LNCaP clone FGC (cell line): Measurements from ENCODE around the gene SMAD3.

Experiments used
- DNase-seq: peaks from one replicate; pipeline ENCODE4 v3.0.0-alpha.2; 2011; ENCODE audit warnings: low read depth
- H3K4me3 ChIP-seq: 2 replicates; pipeline ENCODE4 v1.5.1; 2011; ENCODE audit warnings: mild to moderate bottlenecking, low read depth, low read length, control low read depth
- TF ChIP-seq, protein P1 (sequence below): IDR thresholded peaks from 2 replicates; pipeline ENCODE4 v1.5.1; 2012; ENCODE audit warnings: mild to moderate bottlenecking; ENCODE audit not compliant: control insufficient read depth, insufficient read depth; ENCODE audit errors: extremely low read depth

The SMAD3 gene

DNA sequence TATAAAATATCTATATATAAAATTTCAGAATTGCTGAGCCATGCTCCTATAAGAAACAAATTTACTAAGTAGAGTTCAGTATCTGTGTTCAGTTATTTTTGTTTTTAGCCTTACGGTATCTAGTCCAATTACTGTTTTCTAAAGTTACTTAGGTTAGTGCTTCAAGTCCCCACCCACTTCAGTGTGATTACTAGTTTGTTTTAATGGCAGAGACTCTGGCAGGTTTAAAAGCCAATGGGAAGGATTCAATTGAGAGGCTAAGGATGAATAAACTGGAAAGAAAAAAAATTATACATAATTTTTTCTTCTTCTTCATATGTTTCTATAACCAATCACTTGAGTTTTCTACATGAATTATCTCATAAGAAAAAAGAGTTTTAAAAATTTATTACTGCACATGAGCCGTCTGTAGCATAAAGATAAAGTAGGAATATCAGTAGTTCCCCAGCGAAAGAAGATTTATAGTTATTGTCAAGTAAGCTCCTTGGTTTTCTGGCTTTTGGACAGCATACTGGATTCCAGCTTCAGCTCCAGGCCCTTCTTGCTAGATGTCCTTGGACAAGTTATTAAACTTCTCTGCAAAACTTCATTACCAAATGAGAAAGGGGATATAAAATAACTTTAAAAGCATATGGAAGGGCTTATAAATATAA is 142.3 kb downstream of the SMAD3 start:
- no peak overlapping the region for H3K4me3 ChIP-seq
- TF ChIP-seq, protein P1, sequence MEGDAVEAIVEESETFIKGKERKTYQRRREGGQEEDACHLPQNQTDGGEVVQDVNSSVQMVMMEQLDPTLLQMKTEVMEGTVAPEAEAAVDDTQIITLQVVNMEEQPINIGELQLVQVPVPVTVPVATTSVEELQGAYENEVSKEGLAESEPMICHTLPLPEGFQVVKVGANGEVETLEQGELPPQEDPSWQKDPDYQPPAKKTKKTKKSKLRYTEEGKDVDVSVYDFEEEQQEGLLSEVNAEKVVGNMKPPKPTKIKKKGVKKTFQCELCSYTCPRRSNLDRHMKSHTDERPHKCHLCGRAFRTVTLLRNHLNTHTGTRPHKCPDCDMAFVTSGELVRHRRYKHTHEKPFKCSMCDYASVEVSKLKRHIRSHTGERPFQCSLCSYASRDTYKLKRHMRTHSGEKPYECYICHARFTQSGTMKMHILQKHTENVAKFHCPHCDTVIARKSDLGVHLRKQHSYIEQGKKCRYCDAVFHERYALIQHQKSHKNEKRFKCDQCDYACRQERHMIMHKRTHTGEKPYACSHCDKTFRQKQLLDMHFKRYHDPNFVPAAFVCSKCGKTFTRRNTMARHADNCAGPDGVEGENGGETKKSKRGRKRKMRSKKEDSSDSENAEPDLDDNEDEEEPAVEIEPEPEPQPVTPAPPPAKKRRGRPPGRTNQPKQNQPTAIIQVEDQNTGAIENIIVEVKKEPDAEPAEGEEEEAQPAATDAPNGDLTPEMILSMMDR: no peak
- no peak for DNase-seq

DNA sequence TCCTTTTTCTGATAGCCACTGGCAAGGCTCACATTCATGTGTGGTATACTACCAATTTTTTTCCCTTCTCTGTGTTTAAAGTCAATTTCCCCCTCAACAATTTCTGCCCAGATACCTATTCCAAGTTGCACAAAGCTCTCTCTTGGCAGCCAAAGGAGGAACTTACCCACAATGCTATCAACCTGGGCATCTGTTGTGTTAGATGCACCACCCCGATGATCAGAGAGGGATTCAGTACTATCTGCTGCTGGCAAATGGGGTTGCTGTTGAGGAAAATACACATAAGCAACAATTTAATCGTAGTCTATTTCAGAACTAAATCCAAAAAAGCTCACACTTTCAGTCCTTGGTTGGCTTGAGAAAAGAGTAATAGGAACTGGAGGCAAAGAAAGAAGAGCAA is 143.0 kb downstream of the SMAD3 start:
- TF ChIP-seq, protein P1: no peak
- H3K4me3 ChIP-seq: no peak overlapping the region
- DNase-seq: no peak

DNA sequence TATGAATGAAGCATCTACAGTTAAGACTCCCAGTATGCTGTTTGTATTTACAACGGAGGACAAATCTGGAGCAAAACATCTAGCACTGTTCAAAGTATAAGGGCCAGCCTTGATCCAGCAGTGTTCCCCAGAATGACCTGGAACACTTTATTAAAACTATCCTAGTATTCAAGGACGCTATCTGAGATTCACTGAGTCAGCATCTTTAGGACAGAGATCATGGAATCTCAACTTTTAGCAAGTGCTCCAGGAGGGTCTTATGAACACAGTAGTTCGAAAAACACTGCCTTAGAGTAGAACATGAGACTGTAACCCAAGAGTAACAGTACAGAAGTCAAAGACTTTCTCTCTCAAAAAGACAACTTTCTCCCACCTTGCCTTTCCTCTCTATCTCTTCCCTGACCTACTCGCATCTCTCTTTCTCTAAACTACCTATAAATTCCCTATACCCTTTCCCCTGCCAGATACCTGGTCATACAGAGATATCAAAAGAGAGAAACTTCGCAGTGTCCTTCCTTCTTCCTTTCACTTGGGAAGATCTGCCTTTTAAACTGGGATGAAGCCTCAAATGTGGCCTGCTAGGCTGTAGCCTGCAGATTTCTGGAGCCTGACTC is 145.3 kb downstream of the SMAD3 start:
- no peak overlapping the region for H3K4me3 ChIP-seq
- TF ChIP-seq, protein P1: no peak
- DNase-seq: no peak

DNA sequence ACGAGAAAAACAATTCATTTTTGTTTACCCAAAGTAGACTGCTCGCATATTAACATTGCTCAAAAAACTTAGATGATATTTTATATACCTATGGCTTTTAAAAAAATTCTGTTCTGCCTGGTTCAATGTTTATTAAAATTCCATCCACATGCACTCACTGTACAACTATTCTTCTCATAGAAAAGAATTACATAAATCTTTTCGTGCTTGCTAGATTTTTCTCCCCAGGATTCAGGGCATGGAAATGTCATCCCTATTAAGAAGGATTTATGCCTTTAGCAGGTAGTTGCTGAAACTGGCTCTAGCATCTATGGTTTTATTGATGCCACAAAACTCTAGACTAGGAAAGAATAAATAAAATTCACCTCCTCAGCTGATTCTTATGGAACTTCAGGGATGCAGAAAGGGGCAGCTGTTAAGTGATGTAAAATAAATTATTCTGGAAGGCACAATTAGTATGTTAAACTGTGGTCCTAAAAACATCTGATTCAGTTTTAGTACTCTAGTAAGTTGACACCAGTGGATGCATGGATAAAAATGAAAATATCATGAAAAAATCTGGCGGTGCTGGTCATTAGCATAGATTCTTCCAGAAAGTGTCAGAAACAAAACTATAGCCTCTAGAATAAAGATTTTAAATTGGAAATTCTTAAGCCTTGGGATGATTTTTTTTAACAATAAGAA is 147.4 kb downstream of the SMAD3 start:
- H3K4me3 ChIP-seq: no peak overlapping the region
- no peak for DNase-seq
- TF ChIP-seq, protein P1: no peak

DNA sequence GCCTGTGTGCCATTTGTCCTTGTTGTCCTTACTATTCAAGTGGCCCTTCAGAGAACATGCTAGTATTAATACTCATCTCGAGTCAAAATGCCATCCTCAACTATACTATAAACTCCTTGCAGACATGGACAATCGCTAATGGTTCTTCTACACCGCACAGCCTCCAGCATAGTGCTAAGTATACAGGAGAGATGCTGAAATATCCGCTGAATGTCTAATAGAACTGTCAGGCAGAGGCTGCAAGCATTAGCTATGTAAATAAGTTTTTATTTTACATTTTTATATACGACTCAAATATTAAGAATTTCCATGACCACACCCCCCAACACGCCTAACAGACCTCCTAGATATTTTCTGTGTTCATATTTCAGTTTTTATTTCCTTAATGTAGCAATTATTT is 149.7 kb downstream of the SMAD3 start:
- DNase-seq: no peak
- TF ChIP-seq, protein P1: no peak
- H3K4me3 ChIP-seq: no peak overlapping the region

DNA sequence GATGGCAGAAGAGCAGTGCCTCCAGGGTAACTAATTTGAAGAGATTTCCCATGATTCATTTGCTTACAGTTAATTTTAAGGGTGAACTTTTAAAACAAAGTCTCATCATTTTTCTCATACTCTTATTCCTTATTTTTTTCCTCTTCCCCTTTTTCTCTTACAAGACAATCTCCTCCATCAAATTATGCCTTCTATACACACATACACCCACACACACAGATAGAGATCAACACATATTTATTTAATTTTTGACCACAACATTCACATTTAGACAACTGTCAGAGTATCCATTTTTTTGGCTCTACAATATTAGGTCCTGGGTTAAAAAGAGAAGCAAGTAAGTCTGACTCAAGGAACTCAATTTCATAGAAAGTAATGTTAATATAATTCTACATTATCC is 151.5 kb downstream of the SMAD3 start:
- DNase-seq: no peak
- H3K4me3 ChIP-seq: no peak overlapping the region
- TF ChIP-seq, protein P1: no peak
